Prostate gland (tissue), 2 donors: ENCODE results near the gene CPLANE2. TPM values are rescaled to one million over a fixed set of nuclear protein-coding genes. Genes with fewer than 3 reads are reported as not detected.
"Not testable (repeated sequence)": the region's sequence is repeated elsewhere in the genome, so short reads cannot be mapped to it uniquely, and the experiment has no call there.

Source experiments
- DNase-seq: peaks from one replicate; pipeline ENCODE4 v3.0.0-alpha.2; 2019; ENCODE audit warnings: low spot score
- H3K27ac ChIP-seq, 2 donors: fragments of 200-600 bp; sonication (generic); 2 replicates each; pipeline ENCODE4 v1.5.1; 2017 to 2019
- H3K27me3 ChIP-seq: fragments of 200-600 bp; sonication (generic); replicated peaks from 2 replicates; pipeline ENCODE4 v1.5.1; 2019; ENCODE audit not compliant: insufficient read depth
- H3K36me3 ChIP-seq, 2 donors: fragments of 200-600 bp; sonication (generic); 1 replicate in 1 of 2; 2 replicates in 1 of 2; pipeline versions ENCODE4 v1.5.1 to v1.8.1; 2017 to 2019
- H3K4me1 ChIP-seq: fragments of 200-600 bp; sonication (generic); replicated peaks from 2 replicates; pipeline ENCODE4 v1.5.1; 2019
- H3K4me3 ChIP-seq, 2 donors: fragments of 200-600 bp; sonication (generic); 2 replicates each; pipeline ENCODE4 v1.5.1; 2017 to 2019
- H3K9me3 ChIP-seq: fragments of 200-600 bp; sonication (generic); 2 replicates; pipeline ENCODE4 v1.5.1; 2017
- CTCF ChIP-seq, 4 experiments: fragments of 200-600 bp in 2 of 4; fragments of 450-650 bp in 2 of 4; sonication (generic) in 2 of 4; IDR thresholded peaks; 1 replicate in 3 of 4; 2 replicates in 1 of 4; pipeline ENCODE4 v1.5.1; 2016 to 2019; ENCODE audit warnings: antibody characterized with exemption in 4 of 4, mild to moderate bottlenecking in 2 of 4, moderate library complexity in 2 of 4
- POLR2A ChIP-seq: fragments of 450-650 bp; IDR thresholded peaks from one replicate; pipeline ENCODE4 v1.6.1; 2016; ENCODE audit warnings: antibody characterized with exemption, mild to moderate bottlenecking
- POLR2AphosphoS5 ChIP-seq: sonication (generic); formaldehyde crosslinking; IDR thresholded peaks from one replicate; pipeline ENCODE4 v1.6.1; 2017; ENCODE audit warnings: antibody characterized with exemption
- WGBS: methylation state at CpG from one replicate; pipeline ENCODE4 v1.1.5; 2018; 5-methylcytosine and 5-hydroxymethylcytosine counted together
- intact Hi-C: fragments of 100-400 bp; cut with DNase I; formaldehyde crosslinking; loops from one replicate; pipeline ENCODE4 v1.14.2; 2022
- total RNA-seq, 2 donors: library from RNA; depleted of rRNA; stranded (reverse); fragments of >200 nt; gene quantifications; one replicate each; pipeline ENCODE4 v1.1.0, GENCODE V29; 2016

The CPLANE2 gene
- total RNA-seq, 2 donors from 2014 or later: 5.5 to 12.9 TPM

GRCh38 chr1:16249596-16250241 is 12.7 kb upstream of the CPLANE2 start:
- WGBS: 30% methylated on average over 3 of the region's 3 CpGs
- DNase-seq: peak; percentile 23

GRCh38 chr1:16248603-16249516 is 11.9 kb upstream of the CPLANE2 start:
- Histone ChIP-seq H3K27me3 (no peaks in the 10 kb centered on the region), H3K9me3 (no peaks in the 10 kb centered on the region), H3K4me3 (no peak overlapping the region), H3K4me1 (peaks cover 16% of the 10 kb centered on the region), H3K27ac (peak overlapping the region; percentile 83), H3K36me3 (peaks cover 0 to 5% of the 10 kb centered on the region in 2 donors)
- WGBS: 13% methylated on average over 7 of the region's 7 CpGs
- peak; percentile 94 for DNase-seq
- intact Hi-C loops: loop anchor here (5.0 kb wide), 1 partner anchor 103 kb away; the partner anchor contains the start of gene FBXO42
- TF ChIP-seq POLR2AphosphoS5: peak; percentile 98
- TF ChIP-seq CTCF (IDR thresholded peaks at IDR 0.05): no peak
- TF ChIP-seq POLR2A: peak; percentile 28

More at GRCh38 chr1:16249596-16250241, 12.7 kb upstream of the CPLANE2 start:
- Histone ChIP-seq H3K27ac (peak overlapping the region; percentile 83), H3K4me3 (no peak overlapping the region), H3K9me3 (no peaks in the 10 kb centered on the region), H3K27me3 (no peaks in the 10 kb centered on the region), H3K4me1 (peaks cover 16% of the 10 kb centered on the region), H3K36me3 (peaks cover 0 to 5% of the 10 kb centered on the region in 2 donors)
- no peak for TF ChIP-seq POLR2A
- TF ChIP-seq POLR2AphosphoS5: peak; percentile 66
- intact Hi-C loops: loop anchor here (5.0 kb wide), 1 partner anchor 103 kb away; the partner anchor contains the start of gene FBXO42

GRCh38 chr1:16248007-16248436 is 11.0 kb upstream of the CPLANE2 start:
- H3K27me3 ChIP-seq: no peaks in the 10 kb centered on the region
- intact Hi-C loops: loop anchor here (5.0 kb wide), 1 partner anchor 104 kb away; the partner anchor contains the start of gene FBXO42
- peaks cover 0 to 5% of the 10 kb centered on the region in 2 donors for H3K36me3 ChIP-seq
- no peak overlapping the region for H3K4me3 ChIP-seq
- H3K27ac ChIP-seq: peak overlapping the region; percentile 83
- peaks cover 13% of the 10 kb centered on the region for H3K4me1 ChIP-seq
- no peak for DNase-seq
- no peaks in the 10 kb centered on the region for H3K9me3 ChIP-seq
- TF ChIP-seq POLR2AphosphoS5 (no peak), POLR2A (no peak), CTCF (IDR thresholded peaks at IDR 0.05) (no peak)
- 47% methylated on average over 8 of the region's 8 CpGs for WGBS

GRCh38 chr1:16247441-16247840 is 10.5 kb upstream of the CPLANE2 start:
- Histone ChIP-seq H3K4me1 (peaks cover 13% of the 10 kb centered on the region), H3K4me3 (no peak overlapping the region), H3K36me3 (peaks cover 0 to 5% of the 10 kb centered on the region in 2 donors), H3K27me3 (no peaks in the 10 kb centered on the region), H3K9me3 (no peaks in the 10 kb centered on the region), H3K27ac (peak overlapping the region; percentile 83)
- intact Hi-C loops: loop anchor here (5.0 kb wide), 1 partner anchor 105 kb away; the partner anchor contains the start of gene FBXO42
- no peak for DNase-seq
- no peak for TF ChIP-seq CTCF (IDR thresholded peaks at IDR 0.05)
- TF ChIP-seq POLR2A: no peak
- no peak for TF ChIP-seq POLR2AphosphoS5
- 51% methylated on average over 2 of the region's 2 CpGs for WGBS

GRCh38 chr1:16246961-16247360 is 10.0 kb upstream of the CPLANE2 start:
- H3K27me3 ChIP-seq: no peaks in the 10 kb centered on the region
- H3K9me3 ChIP-seq: no peaks in the 10 kb centered on the region
- TF ChIP-seq POLR2AphosphoS5 (no peak), CTCF (IDR thresholded peaks at IDR 0.05) (no peak), POLR2A (no peak)
- peak overlapping the region; percentile 83 for H3K27ac ChIP-seq
- H3K4me3 ChIP-seq: no peak overlapping the region
- intact Hi-C loops: loop anchor here (5.0 kb wide), 1 partner anchor 105 kb away; the partner anchor contains the start of gene FBXO42
- WGBS: 74% methylated on average over 5 of the region's 5 CpGs
- peaks cover 0 to 5% of the 10 kb centered on the region in 2 donors for H3K36me3 ChIP-seq
- no peak for DNase-seq
- H3K4me1 ChIP-seq: peaks cover 13% of the 10 kb centered on the region

GRCh38 chr1:16246239-16246638 is 9.3 kb upstream of the CPLANE2 start:
- H3K27me3 ChIP-seq, DNase-seq, H3K9me3 ChIP-seq, H3K4me3 ChIP-seq, H3K36me3 ChIP-seq, H3K27ac ChIP-seq: not testable (repeated sequence)
- intact Hi-C loops: loop anchor here (5.0 kb wide), 1 partner anchor 106 kb away; the partner anchor contains the start of gene FBXO42
- peaks cover 13% of the 10 kb centered on the region for H3K4me1 ChIP-seq
- WGBS: 95% methylated on average over 1 of the region's 1 CpG
